Suprapubic skin (tissue), 4 donors: ENCODE results near the gene VGLL1. TPM values are rescaled to one million over a fixed set of nuclear protein-coding genes. Genes with fewer than 3 reads are reported as not detected.

Source experiments
- DNase-seq, 2 donors: peaks; one replicate each; pipeline ENCODE4 v3.0.0-alpha.2; 2019; ENCODE audit warnings: low spot score in 2 of 2
- H3K27ac ChIP-seq: fragments of 200-600 bp; sonication (generic); one replicate; pipeline ENCODE4 v1.5.1; 2019
- H3K27me3 ChIP-seq: fragments of 200-600 bp; sonication (generic); one replicate; pipeline ENCODE4 v1.5.1; 2019
- H3K36me3 ChIP-seq: fragments of 200-600 bp; sonication (generic); one replicate; pipeline ENCODE4 v1.5.1; 2019
- H3K4me1 ChIP-seq: fragments of 200-600 bp; sonication (generic); one replicate; pipeline ENCODE4 v1.5.1; 2019
- H3K4me3 ChIP-seq: fragments of 200-600 bp; sonication (generic); one replicate; pipeline ENCODE4 v1.5.1; 2019; ENCODE audit warnings: mild to moderate bottlenecking
- H3K9me3 ChIP-seq: fragments of 200-600 bp; sonication (generic); one replicate; pipeline ENCODE4 v1.5.1; 2019
- EP300 ChIP-seq: sonication (generic); formaldehyde crosslinking; IDR thresholded peaks from one replicate; pipeline ENCODE4 v1.6.1; 2017; ENCODE audit warnings: antibody characterized with exemption
- POLR2A ChIP-seq, 2 donors: fragments of 450-650 bp; IDR thresholded peaks; one replicate each; pipeline ENCODE4 v1.6.1; 2017; ENCODE audit warnings: antibody characterized with exemption in 2 of 2, mild to moderate bottlenecking in 2 of 2, moderate library complexity in 2 of 2
- POLR2AphosphoS5 ChIP-seq, 3 donors: sonication (generic); formaldehyde crosslinking; IDR thresholded peaks; one replicate each; pipeline ENCODE4 v1.6.1; 2017; ENCODE audit warnings: antibody characterized with exemption in 3 of 3
- WGBS: methylation state at CpG from one replicate; pipeline ENCODE4 v1.1.5; 2018; 5-methylcytosine and 5-hydroxymethylcytosine counted together
- total RNA-seq, 4 donors: library from RNA; depleted of rRNA; stranded (reverse); fragments of >200 nt; gene quantifications; one replicate each; pipeline ENCODE4 v1.1.0, GENCODE V29; 2016
- TF ChIP-seq, protein P1 (sequence below), 2 donors: fragments of 200-600 bp in 1 of 2; fragments of 450-650 bp in 1 of 2; sonication (generic) in 1 of 2; IDR thresholded peaks; one replicate each; pipeline ENCODE4 v1.5.1; 2016 to 2019; ENCODE audit warnings: antibody characterized with exemption in 2 of 2, mild to moderate bottlenecking in 1 of 2, moderate library complexity in 1 of 2

The VGLL1 gene
- total RNA-seq, 4 donors from 2014 or later, result not detected

DNA sequence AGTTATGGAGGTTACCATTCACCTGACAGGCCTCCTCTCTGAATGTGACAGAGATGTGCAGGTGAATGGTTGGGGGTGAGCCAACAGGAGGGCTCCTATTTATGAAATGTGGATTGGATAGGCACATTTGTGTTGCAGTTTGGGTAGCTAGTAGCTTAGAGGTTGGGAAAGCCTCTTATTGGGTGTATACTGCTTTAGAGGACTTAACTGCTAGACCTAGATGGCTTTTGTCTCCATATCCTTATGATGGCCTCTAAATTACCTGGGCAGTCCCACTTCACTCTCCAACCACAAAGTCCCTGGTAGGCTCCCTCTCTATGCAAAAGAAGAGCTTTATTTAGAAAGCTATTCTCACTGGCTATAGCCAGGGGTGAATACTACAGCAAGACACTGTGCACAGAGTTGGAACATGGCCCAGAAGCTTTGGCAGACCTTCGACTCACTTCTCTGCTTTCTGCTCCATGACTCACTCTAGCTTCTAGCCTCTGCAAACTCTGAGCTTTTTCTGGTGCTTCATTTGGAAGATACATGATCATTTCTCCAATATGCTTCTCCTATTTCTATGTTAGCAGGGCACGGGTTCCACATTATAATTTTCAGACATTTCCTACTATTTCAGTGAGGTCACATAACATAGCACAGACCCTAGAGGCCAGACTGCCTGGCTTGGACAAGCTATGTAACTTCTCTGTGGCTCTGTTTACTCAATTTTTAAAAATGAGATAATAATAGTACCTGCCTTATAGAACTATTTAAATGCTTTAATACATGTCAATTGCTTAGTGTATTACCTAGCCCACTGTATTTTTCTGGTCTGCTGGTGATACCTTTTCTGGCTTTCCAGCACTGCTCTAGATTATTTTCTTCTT lies 6.0 kb upstream of the VGLL1 start:
- DNase-seq, result no peak
- TF ChIP-seq POLR2A (IDR thresholded peaks at IDR 0.05) (no peak), EP300 (no peak)
- TF ChIP-seq, protein P1, sequence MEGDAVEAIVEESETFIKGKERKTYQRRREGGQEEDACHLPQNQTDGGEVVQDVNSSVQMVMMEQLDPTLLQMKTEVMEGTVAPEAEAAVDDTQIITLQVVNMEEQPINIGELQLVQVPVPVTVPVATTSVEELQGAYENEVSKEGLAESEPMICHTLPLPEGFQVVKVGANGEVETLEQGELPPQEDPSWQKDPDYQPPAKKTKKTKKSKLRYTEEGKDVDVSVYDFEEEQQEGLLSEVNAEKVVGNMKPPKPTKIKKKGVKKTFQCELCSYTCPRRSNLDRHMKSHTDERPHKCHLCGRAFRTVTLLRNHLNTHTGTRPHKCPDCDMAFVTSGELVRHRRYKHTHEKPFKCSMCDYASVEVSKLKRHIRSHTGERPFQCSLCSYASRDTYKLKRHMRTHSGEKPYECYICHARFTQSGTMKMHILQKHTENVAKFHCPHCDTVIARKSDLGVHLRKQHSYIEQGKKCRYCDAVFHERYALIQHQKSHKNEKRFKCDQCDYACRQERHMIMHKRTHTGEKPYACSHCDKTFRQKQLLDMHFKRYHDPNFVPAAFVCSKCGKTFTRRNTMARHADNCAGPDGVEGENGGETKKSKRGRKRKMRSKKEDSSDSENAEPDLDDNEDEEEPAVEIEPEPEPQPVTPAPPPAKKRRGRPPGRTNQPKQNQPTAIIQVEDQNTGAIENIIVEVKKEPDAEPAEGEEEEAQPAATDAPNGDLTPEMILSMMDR (IDR thresholded peaks at IDR 0.05), result no peak
- Histone ChIP-seq H3K4me1 (no peaks in the 10 kb centered on the region), H3K27ac (no peak overlapping the region), H3K4me3 (no peak overlapping the region), H3K27me3 (no peaks in the 10 kb centered on the region), H3K9me3 (no peaks in the 10 kb centered on the region), H3K36me3 (no peaks in the 10 kb centered on the region)
- WGBS, result 14% methylated on average over 2 of the region's 2 CpGs

DNA sequence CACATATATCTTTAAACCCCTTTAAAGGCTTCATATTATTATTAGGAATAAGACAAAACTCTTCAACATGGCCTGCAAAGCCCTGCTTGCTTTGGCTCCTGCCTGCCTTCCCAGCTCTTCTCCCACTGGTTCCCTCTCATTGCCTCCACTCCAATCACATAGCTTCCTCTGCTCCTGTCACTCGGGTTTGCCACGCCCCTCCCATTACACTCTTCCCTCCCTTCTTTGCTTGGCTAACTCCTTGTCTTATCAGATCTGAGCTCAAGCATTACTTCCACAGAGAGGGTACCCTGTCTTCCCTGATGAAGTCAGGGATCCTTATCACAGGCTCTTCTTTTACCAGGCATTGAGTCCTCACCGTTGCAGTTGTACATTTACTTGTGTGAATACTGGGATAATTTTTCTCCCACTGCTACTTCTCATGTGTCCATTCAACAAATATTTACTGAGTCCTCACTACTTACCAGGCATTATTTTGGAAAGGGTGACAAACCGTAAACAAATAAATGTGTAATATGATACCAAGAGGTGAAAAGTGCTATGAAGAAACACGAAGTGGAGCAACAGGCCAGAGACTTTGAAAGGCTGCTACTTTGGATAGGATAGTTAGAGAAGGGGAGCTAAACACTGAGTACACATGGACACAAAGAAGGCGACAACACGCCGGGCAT lies 3.2 kb upstream of the VGLL1 start:
- Histone ChIP-seq H3K4me3 (no peak overlapping the region), H3K27me3 (no peaks in the 10 kb centered on the region), H3K27ac (no peak overlapping the region), H3K9me3 (no peaks in the 10 kb centered on the region), H3K4me1 (no peaks in the 10 kb centered on the region), H3K36me3 (no peaks in the 10 kb centered on the region)
- TF ChIP-seq EP300 (no peak), POLR2A (IDR thresholded peaks at IDR 0.05) (no peak), POLR2AphosphoS5 (IDR thresholded peaks at IDR 0.05) (no peak)
- TF ChIP-seq, protein P1 (IDR thresholded peaks at IDR 0.05), result no peak
- WGBS, result 74% methylated on average over 8 of the region's 8 CpGs
- DNase-seq, result no peak

DNA sequence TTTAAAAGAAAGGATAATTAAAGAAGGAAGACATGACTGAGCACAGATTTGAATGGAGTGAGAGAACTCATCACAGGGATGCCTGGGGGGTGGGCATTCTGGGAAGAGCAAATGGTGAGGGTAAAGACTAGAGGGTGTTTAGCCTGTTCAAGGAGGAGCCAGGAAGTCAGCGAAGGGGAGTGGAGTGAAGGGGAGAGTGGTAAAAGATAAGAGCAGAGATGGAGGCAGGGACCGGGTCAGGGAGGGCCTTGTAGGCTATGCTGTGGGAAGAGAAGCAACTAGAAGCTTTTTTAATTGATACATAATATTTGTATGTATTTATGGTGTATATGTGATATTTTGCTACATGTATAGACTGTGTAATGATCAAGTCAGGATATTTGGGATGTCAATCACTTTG lies 2.2 kb upstream of the VGLL1 start:
- Histone ChIP-seq H3K27me3 (no peaks in the 10 kb centered on the region), H3K36me3 (no peaks in the 10 kb centered on the region), H3K4me1 (no peaks in the 10 kb centered on the region), H3K9me3 (no peaks in the 10 kb centered on the region), H3K27ac (no peak overlapping the region), H3K4me3 (no peak overlapping the region)
- DNase-seq, result no peak
- WGBS, result 57% methylated on average over 2 of the region's 2 CpGs
- TF ChIP-seq POLR2AphosphoS5 (IDR thresholded peaks at IDR 0.05), result no peak
- TF ChIP-seq POLR2A (IDR thresholded peaks at IDR 0.05), result no peak
- no peak for TF ChIP-seq EP300
- TF ChIP-seq, protein P1 (IDR thresholded peaks at IDR 0.05), result no peak

DNA sequence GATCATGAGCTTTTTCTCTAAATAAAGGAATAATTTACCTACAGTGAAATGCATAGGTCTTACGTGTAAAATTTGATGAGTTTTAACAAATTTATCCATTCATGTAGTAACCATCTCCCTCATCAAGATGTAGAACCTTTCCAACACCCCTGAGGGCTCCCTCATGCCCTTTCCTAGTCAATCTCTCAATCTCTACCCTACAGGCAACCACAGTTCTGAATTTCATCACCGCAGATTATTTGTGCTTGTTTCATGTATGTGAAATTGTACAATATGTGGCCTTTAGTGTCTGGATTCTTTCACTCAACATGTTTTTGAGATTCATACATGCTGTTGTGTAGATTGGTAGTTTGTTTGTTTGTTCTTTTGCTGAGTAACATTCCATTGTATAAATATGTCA lies 2.1 kb downstream of the VGLL1 start:
- TF ChIP-seq, protein P1 (IDR thresholded peaks at IDR 0.05), result no peak
- TF ChIP-seq POLR2AphosphoS5 (IDR thresholded peaks at IDR 0.05), result no peak
- no peak for TF ChIP-seq EP300
- TF ChIP-seq POLR2A (IDR thresholded peaks at IDR 0.05), result no peak
- Histone ChIP-seq H3K36me3 (no peaks in the 10 kb centered on the region), H3K4me1 (no peaks in the 10 kb centered on the region), H3K9me3 (no peaks in the 10 kb centered on the region), H3K27ac (no peak overlapping the region), H3K4me3 (no peak overlapping the region), H3K27me3 (no peaks in the 10 kb centered on the region)
- WGBS, result 67% methylated on average over 2 of the region's 2 CpGs
- no peak for DNase-seq

GRCh38 chrX:136538811-136539210 lies 6.8 kb downstream of the VGLL1 start:
- H3K4me3 ChIP-seq, result no peak overlapping the region
- H3K4me1 ChIP-seq, result no peaks in the 10 kb centered on the region
- H3K27me3 ChIP-seq, result no peaks in the 10 kb centered on the region
- H3K36me3 ChIP-seq, result no peaks in the 10 kb centered on the region
- 56% methylated on average over 2 of the region's 2 CpGs for WGBS
- no peak for DNase-seq
- H3K27ac ChIP-seq, result no peak overlapping the region
- no peaks in the 10 kb centered on the region for H3K9me3 ChIP-seq
- no peak for TF ChIP-seq POLR2AphosphoS5 (IDR thresholded peaks at IDR 0.05)
- no peak for TF ChIP-seq POLR2A (IDR thresholded peaks at IDR 0.05)
